Inflammatory macrophage treated with lipopolysaccharide for 4 hours (primary cell): Measurements from ENCODE around the gene OTUB2.

Source experiments
- DNase-seq: peaks from one replicate; pipeline ENCODE4 v3.0.0-alpha.2; 2020

The OTUB2 gene

GRCh38 chr14:94022532-94023411, 3.4 kb upstream of the OTUB2 start:
- DNase-seq = peak; percentile 47

GRCh38 chr14:94024549-94024948, 1.6 kb upstream of the OTUB2 start:
- DNase-seq = no peak

GRCh38 chr14:94025720-94026119, 420 bp upstream of the OTUB2 start:
- no peak for DNase-seq

GRCh38 chr14:94026889-94027469, 839 bp downstream of the OTUB2 start:
- DNase-seq = no peak

GRCh38 chr14:94027566-94028449, 1.7 kb downstream of the OTUB2 start:
- DNase-seq = no peak

GRCh38 chr14:94028450-94028826, 2.3 kb downstream of the OTUB2 start:
- DNase-seq = no peak

GRCh38 chr14:94029265-94029664, 3.1 kb downstream of the OTUB2 start:
- peak; percentile 79 for DNase-seq

GRCh38 chr14:94029671-94030203, 3.6 kb downstream of the OTUB2 start:
- no peak for DNase-seq

- DNase-seq = no peak
Measured at GRCh38 chr14:94030571-94030970, 4.4 kb downstream of the OTUB2 start.

- no peak for DNase-seq
Measured at GRCh38 chr14:94031161-94031882, 5.2 kb downstream of the OTUB2 start.

- no peak for DNase-seq
Measured at GRCh38 chr14:94031883-94032279, 5.7 kb downstream of the OTUB2 start.

- DNase-seq = no peak
Measured at GRCh38 chr14:94034886-94035285, 8.7 kb downstream of the OTUB2 start.

GRCh38 chr14:94036313-94037167, 10.4 kb downstream of the OTUB2 start:
- DNase-seq = peak; percentile 65

GRCh38 chr14:94037954-94038353, 11.8 kb downstream of the OTUB2 start:
- no peak for DNase-seq

- DNase-seq = no peak
Measured at GRCh38 chr14:94038510-94038909, 12.4 kb downstream of the OTUB2 start.

- no peak for DNase-seq
Measured at GRCh38 chr14:94038921-94039629, 12.9 kb downstream of the OTUB2 start.

- DNase-seq = no peak
Measured at GRCh38 chr14:94040247-94040646, 14.1 kb downstream of the OTUB2 start.

- DNase-seq = no peak
Measured at GRCh38 chr14:94040796-94041195, 14.7 kb downstream of the OTUB2 start.

- DNase-seq = no peak
Measured at GRCh38 chr14:94041551-94042346, 15.6 kb downstream of the OTUB2 start.
